Epidermal melanocyte (primary cell): Measurements from ENCODE around the gene SNW1.
"Not testable (repeated sequence)": the region's sequence is repeated elsewhere in the genome, so short reads cannot be mapped to it uniquely, and the experiment has no call there.

ENCODE experiments used
- DNase-seq: peaks from one replicate; pipeline ENCODE4 v3.0.0; 2011; ENCODE audit warnings: low spot score; ENCODE audit not compliant: insufficient read length

Gene SNW1

DNA sequence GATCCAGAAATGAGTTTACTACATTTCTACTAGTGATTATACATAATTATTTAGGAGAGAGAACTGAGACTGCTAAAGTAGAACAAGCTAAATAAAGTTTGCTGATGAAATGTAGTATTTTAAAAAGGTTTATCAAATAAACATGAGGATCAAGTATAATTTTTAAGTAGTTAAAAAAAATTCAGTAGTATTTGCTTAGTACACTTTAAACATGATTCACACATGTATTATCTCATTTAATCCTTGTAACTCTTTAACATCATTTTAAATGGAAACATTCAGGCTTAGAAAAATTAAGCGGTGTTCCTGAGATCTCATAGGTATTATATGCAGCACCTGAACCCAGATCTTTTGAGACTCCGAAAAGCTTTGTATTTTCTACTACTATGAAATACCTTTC is 8.7 kb downstream of the SNW1 start:
- no peak for DNase-seq

DNA sequence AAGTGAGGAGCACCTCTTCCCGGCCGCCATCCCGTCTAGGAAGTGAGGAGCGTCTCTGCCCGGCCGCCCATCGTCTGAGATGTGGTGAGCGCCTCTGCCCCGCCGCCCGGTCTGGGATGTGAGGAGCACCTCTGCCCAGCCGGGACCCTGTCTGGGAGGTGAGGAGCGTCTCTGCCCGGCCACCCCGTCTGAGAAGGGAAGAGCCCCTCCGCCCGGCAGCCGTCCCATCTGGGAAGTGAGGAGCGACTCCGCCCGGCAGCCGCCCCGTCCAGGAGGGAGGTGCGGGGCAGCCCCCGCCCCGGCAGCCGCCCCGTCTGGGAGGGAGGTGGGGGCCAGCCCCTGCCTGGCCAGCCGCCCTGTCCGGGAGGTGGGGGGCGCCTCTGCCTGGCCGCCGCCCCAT is 13.5 kb downstream of the SNW1 start:
- DNase-seq = not testable (repeated sequence)

DNA sequence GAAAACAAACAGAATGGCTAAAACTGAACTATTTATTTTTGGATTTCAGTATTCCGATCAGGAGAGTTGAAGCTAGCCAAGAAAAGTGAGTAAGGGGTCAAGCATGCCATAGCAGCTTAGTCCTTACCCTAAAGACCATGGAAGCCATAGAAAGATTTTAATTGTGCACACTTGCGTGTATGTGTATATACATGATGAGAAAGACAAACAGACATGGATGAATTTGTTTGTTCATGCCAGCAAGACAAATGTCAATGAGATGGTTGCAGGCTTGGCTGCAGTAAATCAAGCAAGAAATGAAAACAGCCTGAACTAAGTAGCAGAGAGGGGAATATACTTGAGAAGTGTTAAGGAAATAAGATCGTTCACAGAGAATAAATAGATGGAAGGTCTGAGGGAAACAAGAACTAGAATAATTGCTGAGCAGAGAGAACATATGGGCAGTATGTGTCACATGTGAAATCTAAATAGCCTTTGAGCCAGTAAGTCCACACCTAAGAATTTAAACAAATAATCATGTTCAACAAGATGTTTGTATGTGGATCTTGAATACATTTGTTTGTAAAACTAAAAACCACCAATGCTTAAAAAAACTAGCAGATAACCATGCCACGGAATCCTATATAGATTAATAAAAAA is 14.8 kb downstream of the SNW1 start:
- DNase-seq = no peak

DNA sequence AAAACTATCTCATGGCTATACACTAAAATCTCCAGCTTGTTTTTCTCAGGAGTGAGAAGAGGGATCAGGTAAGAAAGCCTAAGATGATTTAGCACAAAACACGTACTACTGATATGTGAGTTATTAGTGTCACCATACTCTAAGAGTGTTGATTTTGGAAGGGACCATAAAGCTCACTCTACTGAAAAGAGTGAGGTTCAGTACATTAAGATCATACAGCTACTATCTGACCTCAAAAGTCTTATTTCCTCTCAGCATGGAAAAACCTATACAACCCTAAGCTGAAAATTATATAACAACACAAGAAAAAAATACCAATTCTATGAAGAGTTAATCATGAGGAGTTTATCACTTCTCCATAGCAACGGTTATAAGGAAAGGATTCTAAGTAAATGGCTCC is 19.5 kb downstream of the SNW1 start:
- no peak for DNase-seq

GRCh38 chr14:77738559-77739250 is 22.3 kb downstream of the SNW1 start:
- no peak for DNase-seq

DNA sequence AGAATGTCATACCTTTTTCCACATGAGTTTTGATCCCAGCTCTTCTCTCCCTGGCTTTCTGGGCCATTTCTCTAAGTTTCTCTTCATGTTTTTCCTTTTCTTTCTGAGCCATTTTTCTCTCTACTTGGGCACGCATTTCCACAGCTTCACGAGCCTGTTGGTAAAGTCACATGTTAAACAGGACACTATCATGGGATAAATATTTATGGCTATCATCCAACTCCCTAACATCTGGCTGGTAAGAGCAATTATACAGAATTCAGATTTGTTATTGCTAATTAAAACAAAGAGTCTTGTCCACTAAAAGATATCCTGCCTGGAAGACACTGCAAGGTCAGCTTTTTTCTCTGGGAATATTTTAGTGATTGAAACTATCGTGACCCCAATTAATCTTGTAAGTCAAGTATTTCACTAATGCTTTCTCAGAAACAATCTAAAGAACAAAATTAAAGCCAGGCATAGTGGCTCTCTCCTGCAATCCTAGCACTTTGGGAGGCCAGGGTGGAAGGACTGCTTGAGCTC is 29.9 kb downstream of the SNW1 start:
- DNase-seq = no peak

- DNase-seq = no peak
These were observed 38.7 kb downstream of the SNW1 start for GRCh38 chr14:77722301-77722700.

DNA sequence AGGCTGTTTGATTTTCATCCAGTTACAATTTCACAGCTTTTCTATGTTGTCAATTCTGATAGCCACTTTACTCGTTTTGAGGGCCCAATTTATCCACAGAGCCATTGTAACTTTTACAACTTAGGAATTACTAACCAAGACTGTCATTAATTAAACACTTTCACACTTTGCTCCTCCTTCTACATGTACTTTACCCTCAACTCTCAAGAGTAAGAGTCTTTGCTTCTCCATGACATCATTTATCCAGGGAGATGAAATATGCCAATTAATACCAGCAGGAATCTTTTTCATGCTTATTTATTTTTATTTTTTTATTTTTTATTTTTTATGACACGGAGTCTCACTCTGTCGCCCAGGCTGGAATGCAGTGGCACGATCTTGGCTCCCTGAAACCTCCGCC is 39.5 kb downstream of the SNW1 start:
- DNase-seq = no peak

DNA sequence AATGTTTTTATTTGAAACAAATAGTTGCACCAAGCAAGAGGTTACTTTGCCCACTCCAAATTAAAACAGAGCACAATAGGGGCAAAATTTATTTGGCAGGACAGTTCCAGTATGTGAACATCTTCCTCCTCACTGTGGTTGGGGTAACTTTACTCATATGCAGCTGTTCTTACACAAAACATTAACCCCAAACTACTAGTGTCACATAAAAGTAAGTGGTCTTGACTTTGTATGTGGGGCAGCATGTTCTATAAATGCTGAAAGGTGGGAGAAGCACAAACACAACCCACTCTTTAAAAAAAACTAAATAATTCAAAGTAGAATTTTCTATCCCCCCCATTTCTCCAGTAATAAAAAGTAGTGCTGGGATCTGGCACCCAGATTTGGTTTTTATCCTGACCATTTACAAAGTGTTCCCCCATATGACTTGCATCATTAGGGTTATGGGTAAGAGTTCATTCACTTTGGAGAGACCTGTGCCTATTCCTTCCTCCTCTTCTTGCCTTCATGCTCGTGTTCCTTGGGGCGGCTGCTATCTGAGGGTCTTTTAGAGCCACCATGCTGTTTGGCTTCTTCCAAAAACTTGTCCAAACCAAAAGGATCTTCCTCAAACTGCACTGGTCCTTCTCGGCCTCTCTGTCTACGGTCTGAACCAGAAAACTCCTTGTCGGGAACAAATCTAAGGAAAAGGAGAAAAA is 43.2 kb downstream of the SNW1 start:
- DNase-seq = no peak

DNA sequence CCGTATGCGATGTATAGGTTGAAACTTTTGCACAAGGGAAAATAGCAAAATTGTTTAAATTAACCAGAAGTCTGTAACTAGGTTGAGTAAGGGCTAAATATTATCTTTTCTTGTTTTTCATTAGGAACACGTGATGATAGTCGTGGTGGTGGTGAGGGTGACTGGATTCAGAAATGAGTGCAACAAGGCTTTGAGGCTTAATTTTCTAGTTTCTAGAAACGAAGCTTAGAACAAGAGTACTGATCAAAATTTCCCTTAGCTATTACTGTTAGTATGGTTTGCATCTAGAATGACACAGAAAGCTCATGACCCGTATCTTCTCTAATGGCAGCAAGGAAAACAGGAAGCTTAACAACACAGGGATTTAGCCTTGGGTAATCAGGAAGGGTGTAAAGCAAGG is 46.0 kb downstream of the SNW1 start:
- DNase-seq = no peak

DNA sequence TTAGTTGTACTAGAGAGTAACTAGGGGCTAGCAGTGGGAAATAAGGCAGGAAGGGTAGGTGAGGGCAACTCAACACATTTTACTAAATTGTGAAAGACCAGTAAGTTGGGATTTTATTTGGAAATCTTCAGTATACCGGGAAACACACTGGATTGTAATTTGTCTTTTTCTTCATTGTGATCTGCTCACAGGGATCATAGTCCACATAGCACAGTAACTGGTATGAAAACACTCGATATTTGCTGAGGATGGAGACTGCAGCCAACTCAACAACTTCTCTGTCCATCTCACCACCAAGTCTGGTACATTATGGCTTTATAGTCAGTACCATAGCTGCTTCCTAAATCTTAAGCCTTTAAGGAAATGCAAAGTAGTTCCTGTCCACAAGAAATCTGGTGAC is 50.6 kb downstream of the SNW1 start:
- no peak for DNase-seq

- DNase-seq = no peak
These were observed 51.5 kb downstream of the SNW1 start for GRCh38 chr14:77709412-77709811.

DNA sequence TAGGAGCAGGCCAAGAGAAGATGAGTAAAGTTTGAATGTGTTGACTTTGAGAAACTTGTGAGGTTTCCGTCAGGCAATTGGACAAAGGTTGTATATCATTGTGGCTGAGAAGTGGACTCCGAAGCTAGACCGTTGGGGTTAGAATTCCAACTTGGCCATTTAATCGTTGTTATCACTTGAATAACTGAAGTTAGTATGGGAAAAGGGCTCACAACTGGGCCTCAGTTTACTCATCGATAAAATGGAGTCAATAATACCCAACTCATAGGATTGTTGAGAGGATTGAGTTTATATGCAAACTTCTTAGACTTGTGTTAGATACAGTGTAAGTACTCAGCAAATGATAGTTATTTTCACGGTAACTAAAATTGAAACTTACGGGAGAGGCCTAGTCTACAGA is 52.2 kb downstream of the SNW1 start:
- no peak for DNase-seq

DNA sequence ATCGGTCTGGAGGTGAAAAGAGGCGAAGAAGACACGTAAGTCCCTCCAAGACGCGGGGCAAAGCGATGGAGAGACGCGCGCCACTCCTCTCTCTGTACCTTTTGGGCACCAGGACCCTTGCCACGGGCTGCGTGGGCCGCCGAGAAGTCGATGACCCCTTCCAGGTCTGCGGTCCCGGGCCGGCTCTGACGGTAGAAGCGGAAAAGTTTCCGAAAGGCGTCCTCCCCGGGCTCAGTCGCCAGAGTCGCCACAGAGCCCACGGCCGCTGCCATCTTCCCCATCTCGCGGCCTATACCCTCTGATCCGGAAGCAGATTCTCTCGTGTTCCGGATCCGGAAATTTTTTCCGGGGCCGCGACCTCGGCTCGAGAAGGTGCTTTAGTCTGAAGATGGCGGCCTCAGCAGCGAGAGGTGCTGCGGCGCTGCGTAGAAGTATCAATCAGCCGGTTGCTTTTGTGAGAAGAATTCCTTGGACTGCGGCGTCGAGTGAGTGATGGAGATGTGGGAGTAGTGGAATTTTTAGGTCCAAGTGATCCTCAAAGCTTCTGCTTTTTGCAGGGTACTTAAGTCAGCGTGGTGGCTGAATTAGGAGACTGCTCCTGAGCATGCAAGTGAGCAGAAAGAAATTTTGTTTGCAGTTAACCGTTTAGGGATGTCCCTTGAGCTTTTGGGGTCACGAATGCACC is 53.1 kb downstream of the SNW1 start, which contains the start of the genes ALKBH1 and SLIRP:
Gene ALKBH1, minus strand, starts transcription at position 300 of the 685 bp plus-strand sequence. Its CDS starts 19 bp downstream, at position 281.
Gene SLIRP, plus strand, starts transcription at position 380 of the 685 bp plus-strand sequence. Its CDS starts 9 bp downstream, at position 389.
- DNase-seq = peak; percentile 92

GRCh38 chr14:77707355-77707723 is 53.6 kb downstream of the SNW1 start:
- DNase-seq = peak; percentile 45

- DNase-seq = no peak
These were observed 69.7 kb downstream of the SNW1 start for GRCh38 chr14:77691259-77691658.

GRCh38 chr14:77682158-77682553 is 78.8 kb downstream of the SNW1 start:
- no peak for DNase-seq

DNA sequence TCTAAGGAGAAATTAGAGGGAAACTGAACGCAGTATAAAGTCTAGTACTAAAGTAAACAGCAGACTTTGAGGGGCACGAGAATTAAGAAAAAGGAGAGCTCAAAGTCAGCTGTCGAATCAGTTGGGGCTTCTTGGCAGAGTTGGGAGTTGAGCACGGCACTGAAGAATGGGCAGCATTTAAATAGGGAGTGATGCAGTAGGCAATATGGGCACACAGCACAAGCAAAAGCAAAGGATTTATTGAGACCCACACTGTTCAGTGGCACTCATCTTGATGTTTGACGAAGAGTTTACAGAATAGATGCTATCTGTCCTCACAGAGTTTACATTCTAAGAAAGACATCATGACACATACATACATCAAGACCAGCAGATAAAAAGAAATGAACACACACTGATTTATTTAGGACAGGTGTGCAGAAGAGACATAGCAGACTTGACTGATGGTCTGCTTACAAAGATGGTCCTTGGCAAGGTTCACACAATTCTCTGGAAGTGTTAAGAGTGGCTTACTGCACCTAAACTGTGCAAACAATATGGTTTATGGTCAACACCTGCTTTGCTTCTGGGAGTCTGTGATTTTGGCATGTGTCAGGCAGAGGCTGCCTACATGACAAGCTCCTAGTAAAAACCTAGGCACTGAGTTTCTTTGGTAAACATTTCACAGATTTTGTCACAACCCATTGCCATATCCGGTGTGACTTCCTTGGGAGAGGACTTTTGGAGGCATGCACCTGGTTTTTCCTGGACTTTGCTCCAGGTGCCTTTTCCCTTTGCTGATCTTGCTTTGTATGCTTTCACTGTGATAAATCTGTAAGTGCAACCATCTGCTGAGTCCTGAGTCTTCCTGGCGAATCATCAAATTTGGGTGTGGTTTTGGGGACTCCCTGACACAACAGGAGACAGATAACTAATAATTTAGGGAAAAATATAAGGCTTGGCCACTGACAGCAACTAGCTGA is 79.5 kb downstream of the SNW1 start:
- no peak for DNase-seq

DNA sequence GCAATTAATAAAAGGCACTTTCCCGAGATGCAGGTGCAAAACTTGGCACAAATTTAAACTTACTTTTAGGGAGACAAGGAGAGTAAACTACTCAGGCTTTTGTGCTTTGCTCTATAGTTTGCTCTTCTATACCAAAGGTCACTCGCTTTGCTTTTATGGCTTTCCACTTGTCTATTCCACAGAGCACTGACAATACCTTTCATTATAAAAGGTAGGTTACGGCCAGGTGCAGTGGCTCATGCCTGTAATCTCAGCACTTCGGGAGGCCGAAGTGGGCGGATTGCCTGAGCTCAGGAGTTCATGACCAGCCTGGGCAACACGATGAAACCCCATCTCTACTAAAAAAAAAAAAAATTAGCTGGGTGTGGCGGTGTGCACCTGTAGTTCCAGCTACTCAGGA is 86.0 kb downstream of the SNW1 start:
- no peak for DNase-seq

- DNase-seq = no peak
These were observed 87.8 kb downstream of the SNW1 start for GRCh38 chr14:77673193-77673592.
